GM12878 (cell line): ENCODE measurements around the gene GNGT2. TPM values are rescaled to one million over a fixed set of nuclear protein-coding genes. Genes with fewer than 3 reads are reported as not detected.

Experiments used
- BCL11A ChIP-seq: IDR thresholded peaks from 2 replicates; pipeline ENCODE4 v1.6.1; 2011; ENCODE audit warnings: low read depth, low read length
- BCLAF1 ChIP-seq: fragments of 450-650 bp; IDR thresholded peaks from 2 replicates; pipeline ENCODE4 v1.6.1; 2017; ENCODE audit warnings: antibody characterized with exemption, mild to moderate bottlenecking, moderate library complexity
- BMI1 ChIP-seq: fragments of 450-650 bp; IDR thresholded peaks from 2 replicates; pipeline ENCODE4 v1.6.1; 2016; ENCODE audit warnings: mild to moderate bottlenecking, moderate library complexity, borderline replicate concordance
- CBFB ChIP-seq: IDR thresholded peaks from 2 replicates; pipeline ENCODE4 v1.6.1; 2016; ENCODE audit warnings: antibody characterized with exemption, low read depth
- FOS ChIP-seq: IDR thresholded peaks from 3 replicates; pipeline ENCODE4 v1.6.1; 2011; ENCODE audit warnings: borderline replicate concordance; ENCODE audit not compliant: insufficient read length; ENCODE audit errors: extremely low read depth
- HCFC1 ChIP-seq: fragments of 150-350 bp; IDR thresholded peaks from 2 replicates; pipeline ENCODE4 v1.6.1; 2014; ENCODE audit warnings: low read length
- IRF4 ChIP-seq: IDR thresholded peaks from 2 replicates; pipeline ENCODE4 v1.6.1; 2011; ENCODE audit warnings: low read depth, low read length
- IRF5 ChIP-seq: fragments of 450-650 bp; IDR thresholded peaks from 2 replicates; pipeline ENCODE4 v1.6.1; 2017; ENCODE audit warnings: borderline replicate concordance
- MEF2A ChIP-seq: IDR thresholded peaks from 2 replicates; pipeline ENCODE4 v1.6.1; 2011; ENCODE audit warnings: low read depth, mild to moderate bottlenecking, low read length, moderate library complexity; ENCODE audit not compliant: insufficient read depth
- NFYA ChIP-seq: IDR thresholded peaks from 2 replicates; pipeline ENCODE4 v1.6.1; 2011; ENCODE audit warnings: low read depth, mild to moderate bottlenecking, low read length, improper control_type of control experiment, borderline replicate concordance
- RB1 ChIP-seq: fragments of 450-650 bp; formaldehyde crosslinking; IDR thresholded peaks from 2 replicates; pipeline ENCODE4 v1.6.1; 2017; ENCODE audit warnings: mild to moderate bottlenecking, borderline replicate concordance
- STAT1 ChIP-seq: fragments of 450-650 bp; conservative IDR thresholded peaks from 2 replicates; pipeline ENCODE4 v1.6.1; 2014; ENCODE audit warnings: antibody characterized with exemption, mild to moderate bottlenecking
- ZNF217 ChIP-seq: fragments of 450-650 bp; IDR thresholded peaks from 2 replicates; pipeline ENCODE4 v1.6.1; 2017; ENCODE audit warnings: antibody characterized with exemption, mild to moderate bottlenecking
- ZZZ3 ChIP-seq: IDR thresholded peaks from 2 replicates; pipeline ENCODE4 v1.6.1; 2011; ENCODE audit warnings: low read depth; ENCODE audit not compliant: control insufficient read depth, insufficient read length
- polyA plus RNA-seq, 11 experiments: library from polyadenylated mRNA; depleted of rRNA in 4 of 11; unstranded in 6 of 11; stranded (reverse) in 5 of 11; fragments of >200 nt; fragmentation: Nextera tagmentation in 4 of 11; fragmentation: Illumina TruSeq in 1 of 11; extraction: Ambion mirVana in 4 of 11; extraction: Trizol in 1 of 11; gene quantifications; 1 replicate in 1 of 11; 2 replicates in 10 of 11; pipeline versions ENCODE4 v1.2.1 to v1.2.3, GENCODE V29; 2011 to 2016; ENCODE audit warnings: inconsistent platforms in 2 of 11, missing spikeins in 2 of 11, low read depth in 1 of 11
- total RNA-seq, 4 experiments: library from RNA; depleted of rRNA in 3 of 4; stranded (reverse); fragments of >200 nt in 3 of 4; fragmentation: Illumina TruSeq in 1 of 4; extraction: Trizol in 1 of 4; gene quantifications; 2 replicates each; pipeline versions ENCODE4 v1.2.1 to v1.2.3, GENCODE V29; 2013 to 2021
- TF ChIP-seq, protein P1 (sequence below): fragments of 450-650 bp; IDR thresholded peaks from 2 replicates; pipeline ENCODE4 v1.6.1; 2014; ENCODE audit warnings: mild to moderate bottlenecking
- TF ChIP-seq, protein P2 (sequence below): IDR thresholded peaks from 2 replicates; pipeline ENCODE4 v1.6.1; 2011; ENCODE audit warnings: borderline replicate concordance, low read depth, mild to moderate bottlenecking, moderate library complexity, mixed read lengths, low read length; ENCODE audit not compliant: insufficient read depth; ENCODE audit errors: extremely low read length
- TF ChIP-seq, protein P3 (sequence below): IDR thresholded peaks from 2 replicates; pipeline ENCODE4 v1.6.1; 2012; ENCODE audit warnings: low read depth, low read length, improper control_type of control experiment
- TF ChIP-seq, protein P4 (sequence below): IDR thresholded peaks from 2 replicates; pipeline ENCODE4 v1.6.1; 2012; ENCODE audit warnings: mild to moderate bottlenecking, low read depth, low read length

The GNGT2 gene
- total and polyA plus RNA-seq, 10 of the 15 experiments (the other 5 are each of a cell fraction or from before 2014, with no cell fraction given), result 15.3 to 60.4 (median 32.0) TPM

GRCh38 chr17:49230636-49231562 lies 20.5 kb upstream of the GNGT2 start, which contains the start of gene PHOSPHO1 (continued):
- TF ChIP-seq, protein P1, sequence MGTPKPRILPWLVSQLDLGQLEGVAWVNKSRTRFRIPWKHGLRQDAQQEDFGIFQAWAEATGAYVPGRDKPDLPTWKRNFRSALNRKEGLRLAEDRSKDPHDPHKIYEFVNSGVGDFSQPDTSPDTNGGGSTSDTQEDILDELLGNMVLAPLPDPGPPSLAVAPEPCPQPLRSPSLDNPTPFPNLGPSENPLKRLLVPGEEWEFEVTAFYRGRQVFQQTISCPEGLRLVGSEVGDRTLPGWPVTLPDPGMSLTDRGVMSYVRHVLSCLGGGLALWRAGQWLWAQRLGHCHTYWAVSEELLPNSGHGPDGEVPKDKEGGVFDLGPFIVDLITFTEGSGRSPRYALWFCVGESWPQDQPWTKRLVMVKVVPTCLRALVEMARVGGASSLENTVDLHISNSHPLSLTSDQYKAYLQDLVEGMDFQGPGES, result no peak
- no peak for TF ChIP-seq NFYA
- TF ChIP-seq HCFC1, result no peak
- TF ChIP-seq STAT1, result no peak
- no peak for TF ChIP-seq RB1
- TF ChIP-seq BCL11A, result 0 out of 2 replicates have a peak, but pooled peaks have one; percentile 5
- TF ChIP-seq, protein P2, sequence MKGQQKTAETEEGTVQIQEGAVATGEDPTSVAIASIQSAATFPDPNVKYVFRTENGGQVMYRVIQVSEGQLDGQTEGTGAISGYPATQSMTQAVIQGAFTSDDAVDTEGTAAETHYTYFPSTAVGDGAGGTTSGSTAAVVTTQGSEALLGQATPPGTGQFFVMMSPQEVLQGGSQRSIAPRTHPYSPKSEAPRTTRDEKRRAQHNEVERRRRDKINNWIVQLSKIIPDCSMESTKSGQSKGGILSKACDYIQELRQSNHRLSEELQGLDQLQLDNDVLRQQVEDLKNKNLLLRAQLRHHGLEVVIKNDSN, result no peak
- TF ChIP-seq ZNF217, result no peak
- 0 out of 2 replicates have a peak, but pooled peaks have one; percentile 21 for TF ChIP-seq CBFB
- no peak for TF ChIP-seq MEF2A
- TF ChIP-seq BCLAF1, result no peak
- TF ChIP-seq FOS, result no peak
- no peak for TF ChIP-seq ZZZ3
- no peak for TF ChIP-seq IRF5
- no peak for TF ChIP-seq IRF4
- TF ChIP-seq, protein P3, sequence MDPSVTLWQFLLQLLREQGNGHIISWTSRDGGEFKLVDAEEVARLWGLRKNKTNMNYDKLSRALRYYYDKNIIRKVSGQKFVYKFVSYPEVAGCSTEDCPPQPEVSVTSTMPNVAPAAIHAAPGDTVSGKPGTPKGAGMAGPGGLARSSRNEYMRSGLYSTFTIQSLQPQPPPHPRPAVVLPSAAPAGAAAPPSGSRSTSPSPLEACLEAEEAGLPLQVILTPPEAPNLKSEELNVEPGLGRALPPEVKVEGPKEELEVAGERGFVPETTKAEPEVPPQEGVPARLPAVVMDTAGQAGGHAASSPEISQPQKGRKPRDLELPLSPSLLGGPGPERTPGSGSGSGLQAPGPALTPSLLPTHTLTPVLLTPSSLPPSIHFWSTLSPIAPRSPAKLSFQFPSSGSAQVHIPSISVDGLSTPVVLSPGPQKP, result no peak
- TF ChIP-seq, protein P4, sequence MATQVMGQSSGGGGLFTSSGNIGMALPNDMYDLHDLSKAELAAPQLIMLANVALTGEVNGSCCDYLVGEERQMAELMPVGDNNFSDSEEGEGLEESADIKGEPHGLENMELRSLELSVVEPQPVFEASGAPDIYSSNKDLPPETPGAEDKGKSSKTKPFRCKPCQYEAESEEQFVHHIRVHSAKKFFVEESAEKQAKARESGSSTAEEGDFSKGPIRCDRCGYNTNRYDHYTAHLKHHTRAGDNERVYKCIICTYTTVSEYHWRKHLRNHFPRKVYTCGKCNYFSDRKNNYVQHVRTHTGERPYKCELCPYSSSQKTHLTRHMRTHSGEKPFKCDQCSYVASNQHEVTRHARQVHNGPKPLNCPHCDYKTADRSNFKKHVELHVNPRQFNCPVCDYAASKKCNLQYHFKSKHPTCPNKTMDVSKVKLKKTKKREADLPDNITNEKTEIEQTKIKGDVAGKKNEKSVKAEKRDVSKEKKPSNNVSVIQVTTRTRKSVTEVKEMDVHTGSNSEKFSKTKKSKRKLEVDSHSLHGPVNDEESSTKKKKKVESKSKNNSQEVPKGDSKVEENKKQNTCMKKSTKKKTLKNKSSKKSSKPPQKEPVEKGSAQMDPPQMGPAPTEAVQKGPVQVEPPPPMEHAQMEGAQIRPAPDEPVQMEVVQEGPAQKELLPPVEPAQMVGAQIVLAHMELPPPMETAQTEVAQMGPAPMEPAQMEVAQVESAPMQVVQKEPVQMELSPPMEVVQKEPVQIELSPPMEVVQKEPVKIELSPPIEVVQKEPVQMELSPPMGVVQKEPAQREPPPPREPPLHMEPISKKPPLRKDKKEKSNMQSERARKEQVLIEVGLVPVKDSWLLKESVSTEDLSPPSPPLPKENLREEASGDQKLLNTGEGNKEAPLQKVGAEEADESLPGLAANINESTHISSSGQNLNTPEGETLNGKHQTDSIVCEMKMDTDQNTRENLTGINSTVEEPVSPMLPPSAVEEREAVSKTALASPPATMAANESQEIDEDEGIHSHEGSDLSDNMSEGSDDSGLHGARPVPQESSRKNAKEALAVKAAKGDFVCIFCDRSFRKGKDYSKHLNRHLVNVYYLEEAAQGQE, result no peak
- no peak for TF ChIP-seq BMI1
